A673 (cell line): ENCODE data around the gene CPTP. TPM values are rescaled to one million over a fixed set of nuclear protein-coding genes. Genes with fewer than 3 reads are reported as not detected.

Experiments
- BruUV-seq: library from RNA; stranded (reverse); fragments of 400-500 nt; replicated peaks from 2 replicates; lab custom pipeline; 2021; lab: Mats Ljungman, UMichigan
- CTCF ChIA-PET: fragments of 300-600 bp; sonication (Branson Sonifier 250); formaldehyde crosslinking; loops from one replicate; lab custom pipeline; 2022; ENCODE audit warnings: antibody characterized with exemption; lab: Charles Lee
- POLR2A ChIA-PET: fragments of 300-600 bp; sonication (Branson Sonifier 250); formaldehyde crosslinking; loops from one replicate; lab custom pipeline; 2022; ENCODE audit warnings: antibody characterized with exemption; ENCODE audit not compliant: low non-redundant PET; lab: Charles Lee
- DNase-seq: peaks from one replicate; pipeline ENCODE4 v3.0.0-alpha.2; 2015; ENCODE audit warnings: low spot score
- H3K27ac ChIP-seq: fragments of 200-600 bp; sonication (generic); 2 replicates; pipeline ENCODE4 v1.5.1; 2016; ENCODE audit warnings: mixed run types, low read depth, mild to moderate bottlenecking, mixed read lengths, antibody characterized with exemption, low read length; ENCODE audit not compliant: poor library complexity, severe bottlenecking
- H3K27me3 ChIP-seq: fragments of 200-600 bp; sonication (generic); replicated peaks from 2 replicates; pipeline ENCODE4 v1.6.1; 2017; ENCODE audit warnings: mixed run types, low read depth, mild to moderate bottlenecking, mixed read lengths, antibody characterized with exemption, low read length; ENCODE audit not compliant: insufficient read depth, poor library complexity
- H3K36me3 ChIP-seq: fragments of 200-600 bp; sonication (generic); 2 replicates; pipeline ENCODE4 v1.6.1; 2016; ENCODE audit warnings: mixed run types, mild to moderate bottlenecking, mixed read lengths, antibody characterized with exemption, low read length; ENCODE audit not compliant: insufficient read depth, poor library complexity, severe bottlenecking
- H3K4me1 ChIP-seq: fragments of 200-600 bp; sonication (generic); 2 replicates; pipeline ENCODE4 v1.6.1; 2017; ENCODE audit warnings: mixed run types, mild to moderate bottlenecking, mixed read lengths, antibody characterized with exemption, low read length; ENCODE audit not compliant: insufficient read depth, poor library complexity, severe bottlenecking
- H3K4me3 ChIP-seq: fragments of 200-600 bp; sonication (generic); 2 replicates; pipeline ENCODE4 v1.5.1; 2016; ENCODE audit warnings: low read depth, mixed run types, mild to moderate bottlenecking, mixed read lengths, low read length; ENCODE audit not compliant: poor library complexity, severe bottlenecking
- H3K9me3 ChIP-seq: fragments of 200-600 bp; sonication (generic); 2 replicates; pipeline ENCODE4 v1.6.1; 2016; ENCODE audit warnings: mixed run types, low read depth, mild to moderate bottlenecking, mixed read lengths, antibody characterized with exemption, low read length; ENCODE audit not compliant: poor library complexity, severe bottlenecking
- CTCF ChIP-seq: fragments of 300-800, 200-600 bp; sonication (generic); conservative IDR thresholded peaks from 2 replicates; pipeline ENCODE4 v1.5.1; 2017; ENCODE audit warnings: low read depth, mild to moderate bottlenecking, antibody characterized with exemption, low read length, moderate library complexity, mixed read lengths
- EZH2 ChIP-seq: fragments of 200-600 bp; sonication (generic); IDR thresholded peaks from 2 replicates; pipeline ENCODE4 v1.6.1; 2017; ENCODE audit warnings: borderline replicate concordance, low read depth, mild to moderate bottlenecking, mixed read lengths, antibody characterized with exemption, low read length; ENCODE audit not compliant: poor library complexity, severe bottlenecking
- intact Hi-C: fragments of 100-400 bp; cut with micrococcal nuclease; formaldehyde crosslinking; loops from one replicate; pipeline ENCODE4 v1.10.0; 2022; ENCODE audit not compliant: unreplicated experiment
- total RNA-seq: library from RNA; stranded (reverse); gene quantifications from 2 replicates; pipeline ENCODE4 v1.2.3, GENCODE V29; 2021

CPTP gene
- total RNA-seq, 1 experiment from 2014 or later, result 17.0 TPM

DNA sequence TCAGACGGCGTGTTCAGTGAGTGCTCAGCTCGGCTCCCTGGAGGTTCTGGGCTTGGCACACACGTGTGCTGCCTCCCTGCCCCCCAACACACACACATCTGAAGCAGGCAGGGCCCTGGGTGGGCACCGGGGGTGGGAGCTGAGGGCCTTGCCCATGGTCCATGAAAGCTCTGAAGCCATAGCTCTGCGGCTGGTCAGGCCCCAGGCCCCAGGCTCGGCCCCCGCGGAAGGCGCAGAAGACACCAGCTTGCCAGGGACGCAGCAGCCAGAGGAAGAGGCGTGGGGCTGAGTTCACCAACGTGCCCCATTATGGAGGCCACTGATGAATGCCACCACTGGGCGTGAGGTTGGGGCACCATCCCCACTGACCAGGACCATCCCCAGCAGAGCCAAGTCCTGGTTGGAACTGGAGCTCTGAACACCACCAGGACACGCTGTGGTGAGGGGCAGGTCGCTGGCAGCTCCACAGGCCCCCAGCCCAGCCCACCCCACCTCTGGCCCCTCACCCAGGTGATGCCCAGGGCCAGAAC, 46.2 kb downstream of the CPTP start:
- ChIA-PET CTCF (interaction anchor here (0.7 kb wide), 1 partner anchor 466 kb away, joined by 3 read pairs; no protein-coding TSS in a partner anchor), POLR2A (no interaction called here)
- Histone ChIP-seq H3K27me3 (no peaks in the 10 kb centered on the region), H3K4me1 (peaks cover 10% of the 10 kb centered on the region), H3K36me3 (no peaks in the 10 kb centered on the region), H3K27ac (no peak overlapping the region), H3K9me3 (no peaks in the 10 kb centered on the region), H3K4me3 (no peak overlapping the region)
- no peak for DNase-seq
- intact Hi-C loops, result loop anchor here (10.0 kb wide), 1 partner anchor 256 kb away; the partner anchor contains the start of gene C1orf159
- no TSS peak for BruUV-seq
- TF ChIP-seq EZH2 (no peak), CTCF (no peak)

DNA sequence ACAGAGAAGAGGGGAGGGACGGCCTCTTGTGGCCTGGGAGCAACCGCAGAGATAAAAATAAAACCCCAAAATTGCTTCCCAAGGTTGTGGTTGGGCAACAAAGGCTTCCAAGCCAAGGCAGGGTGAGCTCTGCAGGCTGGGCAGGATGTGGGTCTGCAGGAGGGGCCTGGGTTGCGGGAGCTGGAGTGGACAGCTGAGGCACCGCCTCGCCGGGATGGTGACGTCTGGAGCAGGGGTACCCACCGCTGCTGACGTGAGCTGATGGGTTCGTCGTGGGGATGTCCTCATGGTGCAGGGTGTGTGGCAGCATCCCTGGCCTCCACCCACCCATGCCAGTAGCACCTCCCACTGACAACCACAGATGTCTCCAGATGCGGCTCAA, 46.8 kb downstream of the CPTP start:
- Histone ChIP-seq H3K9me3 (no peaks in the 10 kb centered on the region), H3K27ac (no peak overlapping the region), H3K27me3 (no peaks in the 10 kb centered on the region), H3K36me3 (no peaks in the 10 kb centered on the region), H3K4me1 (peaks cover 10% of the 10 kb centered on the region), H3K4me3 (no peak overlapping the region)
- intact Hi-C loops, result loop anchor here (10.0 kb wide), 1 partner anchor 257 kb away; the partner anchor contains the start of gene C1orf159
- no peak for DNase-seq
- TF ChIP-seq CTCF, result no peak
- no peak for TF ChIP-seq EZH2
- BruUV-seq, result no TSS peak
- POLR2A ChIA-PET, result no interaction called here
- CTCF ChIA-PET, result interaction anchor here (0.7 to 1.3 kb wide), 2 partner anchors 249 to 467 kb away, joined by 3 read pairs; no protein-coding TSS in a partner anchor

- no peaks in the 10 kb centered on the region for H3K9me3 ChIP-seq
- no peak overlapping the region for H3K27ac ChIP-seq
- no TSS peak for BruUV-seq
- ChIA-PET CTCF (interaction anchor here (0.6 to 1.3 kb wide), 4 partner anchors 49 to 468 kb away, joined by 3 to 9 read pairs (median 4); partner anchors contain the start of gene ANKRD65), POLR2A (no interaction called here)
- no peaks in the 10 kb centered on the region for H3K27me3 ChIP-seq
- no peaks in the 10 kb centered on the region for H3K36me3 ChIP-seq
- intact Hi-C loops, result loop anchor here (10.0 kb wide), 1 partner anchor 257 kb away; the partner anchor contains the start of gene C1orf159
- peak; percentile 63 for DNase-seq
- TF ChIP-seq EZH2 (no peak), CTCF (peak; percentile 96)
- H3K4me3 ChIP-seq, result no peak overlapping the region
- H3K4me1 ChIP-seq, result peaks cover 10% of the 10 kb centered on the region
Measured at GRCh38 chr1:1371746-1372711, 47.4 kb downstream of the CPTP start.
